Spleen (tissue), 11 donors: ENCODE data around the gene PGAM2. TPM values are rescaled to one million over a fixed set of nuclear protein-coding genes. Genes with fewer than 3 reads are reported as not detected.

Experiments used
- DNase-seq: peaks from one replicate; pipeline ENCODE4 v3.0.0-alpha.2; 2020
- H3K27ac ChIP-seq, 8 donors: fragments of 200-600 bp; sonication (generic) in 7 of 8; 1 replicate in 4 of 8; 2 replicates in 4 of 8; pipeline versions ENCODE4 v1.5.0 to v1.8.0; 2016 to 2021; ENCODE audit warnings: inconsistent platforms in 4 of 8, mild to moderate bottlenecking in 4 of 8, moderate library complexity in 1 of 8
- H3K27me3 ChIP-seq, 7 donors: fragments of 200-600 bp; sonication (generic) in 6 of 7; replicated peaks in 1 of 7; 1 replicate in 4 of 7; 2 replicates in 3 of 7; pipeline versions ENCODE4 v1.5.0 to v1.8.0; 2016 to 2021; ENCODE audit warnings: inconsistent platforms in 3 of 7, mild to moderate bottlenecking in 1 of 7
- H3K36me3 ChIP-seq, 6 donors: fragments of 200-600 bp; sonication (generic) in 5 of 6; 1 replicate in 4 of 6; 2 replicates in 2 of 6; pipeline versions ENCODE4 v1.5.0 to v1.8.0; 2016 to 2021; ENCODE audit warnings: inconsistent platforms in 2 of 6
- H3K4me1 ChIP-seq, 6 donors: fragments of 200-600 bp; sonication (generic) in 5 of 6; 1 replicate in 3 of 6; 2 replicates in 3 of 6; pipeline versions ENCODE4 v1.5.0 to v1.8.0; 2016 to 2021; ENCODE audit warnings: inconsistent platforms in 3 of 6
- H3K4me3 ChIP-seq, 8 donors: fragments of 200-600 bp; sonication (generic) in 7 of 8; 1 replicate in 4 of 8; 2 replicates in 4 of 8; pipeline versions ENCODE4 v1.5.0 to v1.8.0; 2016 to 2021; ENCODE audit warnings: inconsistent platforms in 4 of 8, mild to moderate bottlenecking in 4 of 8, moderate library complexity in 2 of 8
- H3K9me3 ChIP-seq, 8 donors: fragments of 200-600 bp; sonication (generic) in 7 of 8; 1 replicate in 4 of 8; 2 replicates in 4 of 8; pipeline versions ENCODE4 v1.5.0 to v1.8.0; 2016 to 2021; ENCODE audit warnings: inconsistent platforms in 4 of 8
- POLR2A ChIP-seq, 3 donors: fragments of 450-650 bp; IDR thresholded peaks; one replicate each; pipeline ENCODE4 v1.5.1; 2017; ENCODE audit warnings: antibody characterized with exemption in 3 of 3, mild to moderate bottlenecking in 1 of 3
- POLR2AphosphoS5 ChIP-seq, 3 donors: sonication (generic); formaldehyde crosslinking; IDR thresholded peaks; one replicate each; pipeline ENCODE4 v1.5.1; 2017; ENCODE audit warnings: antibody characterized with exemption in 3 of 3
- WGBS, 5 donors: extraction: QIAGEN DNeasy Blood & Tissue Kit in 3 of 5; methylation state at CpG; one replicate each; pipeline versions ENCODE4 v1.1.5 to v1.1.7; 2013 to 2018; 5-methylcytosine and 5-hydroxymethylcytosine counted together
- intact Hi-C: fragments of 100-400 bp; cut with DNase I; formaldehyde crosslinking; loops from one replicate; pipeline ENCODE4 v1.15.0; 2023; ENCODE audit warnings: low total_unique reads
- polyA plus RNA-seq, 3 donors: library from polyadenylated mRNA; stranded (reverse); fragments of 200-250 nt; gene quantifications; one replicate each; pipeline ENCODE4 v1.2.1, GENCODE V29; 2013
- total RNA-seq, 7 donors: library from RNA; depleted of rRNA in 3 of 7; stranded (reverse); fragments of >200 nt in 3 of 7; fragmentation: NEBNext Ultra II Directional in 4 of 7; extraction: Animal tissue kit (Norgen Biotek cat#: 25700) in 4 of 7; gene quantifications; one replicate each; pipeline versions ENCODE4 v1.1.0 to v1.2.1, GENCODE V29; 2016 to 2021
- TF ChIP-seq, protein P1 (sequence below), 11 experiments: fragments of 200-600 bp in 7 of 11; fragments of 450-650 bp in 4 of 11; sonication (generic) in 4 of 11; IDR thresholded peaks in 8 of 11; conservative IDR thresholded peaks in 3 of 11; 1 replicate in 7 of 11; 2 replicates in 4 of 11; pipeline versions ENCODE4 v1.4.0 to v1.8.0; 2016 to 2021; ENCODE audit warnings: antibody characterized with exemption in 11 of 11, inconsistent platforms in 4 of 11, mild to moderate bottlenecking in 1 of 11
- donor health status: healthy with polysubstance abuse.
- donor health status: DM: no; HTN: no; CAD: no; lungs with moderate emphysema.
- donor health status: DM: no; HTN: no; CAD: no.
- donor health status: Bipolar disorder and iron deficiency.
- donor health status: healthy.
- donor health status: DM: no; HTN: no; CAD: no.
- donor health status: DM: yes; HTN: yes; CAD: no.

The PGAM2 gene
- total and polyA plus RNA-seq, 10 donors, result 0.75 to 4.0 (median 1.6) TPM; not detected in 1

DNA sequence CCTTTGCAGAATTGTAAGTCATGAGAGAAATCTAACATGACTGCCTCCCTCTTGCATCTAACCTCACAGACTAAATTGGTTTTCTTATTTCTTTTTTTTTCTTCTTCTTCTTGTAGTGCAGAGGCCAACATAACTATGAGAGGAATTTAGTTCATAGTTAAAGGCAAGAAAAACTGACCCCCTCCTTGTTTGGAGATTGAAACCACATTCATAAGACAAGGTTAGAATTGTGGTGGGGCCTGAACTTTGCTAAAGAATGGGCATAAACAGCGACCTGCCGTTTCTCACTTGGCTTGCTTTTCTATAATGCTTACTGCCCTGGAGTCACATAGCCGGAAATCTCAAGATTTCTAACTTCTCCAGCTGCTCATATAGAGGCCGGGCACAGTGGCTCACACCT is 19.3 kb upstream of the PGAM2 start:
- DNase-seq, result no peak
- intact Hi-C loops, result loop anchor here (5.0 kb wide), 1 partner anchor 118 kb away; the partner anchor contains the start of gene YKT6
- no peaks in the 10 kb centered on the region for H3K9me3 ChIP-seq
- peaks cover 0 to 12% (median 10%) of the 10 kb centered on the region in 6 donors for H3K36me3 ChIP-seq
- WGBS, 5 donors, result 75 to 90% (median 81%) methylated on average over 4 of the region's 4 CpGs
- no peak overlapping the region for H3K4me3 ChIP-seq
- H3K4me1 ChIP-seq, result peaks cover 8 to 64% (median 45%) of the 10 kb centered on the region in 6 donors
- H3K27me3 ChIP-seq, result no peaks in the 10 kb centered on the region
- TF ChIP-seq, protein P1, sequence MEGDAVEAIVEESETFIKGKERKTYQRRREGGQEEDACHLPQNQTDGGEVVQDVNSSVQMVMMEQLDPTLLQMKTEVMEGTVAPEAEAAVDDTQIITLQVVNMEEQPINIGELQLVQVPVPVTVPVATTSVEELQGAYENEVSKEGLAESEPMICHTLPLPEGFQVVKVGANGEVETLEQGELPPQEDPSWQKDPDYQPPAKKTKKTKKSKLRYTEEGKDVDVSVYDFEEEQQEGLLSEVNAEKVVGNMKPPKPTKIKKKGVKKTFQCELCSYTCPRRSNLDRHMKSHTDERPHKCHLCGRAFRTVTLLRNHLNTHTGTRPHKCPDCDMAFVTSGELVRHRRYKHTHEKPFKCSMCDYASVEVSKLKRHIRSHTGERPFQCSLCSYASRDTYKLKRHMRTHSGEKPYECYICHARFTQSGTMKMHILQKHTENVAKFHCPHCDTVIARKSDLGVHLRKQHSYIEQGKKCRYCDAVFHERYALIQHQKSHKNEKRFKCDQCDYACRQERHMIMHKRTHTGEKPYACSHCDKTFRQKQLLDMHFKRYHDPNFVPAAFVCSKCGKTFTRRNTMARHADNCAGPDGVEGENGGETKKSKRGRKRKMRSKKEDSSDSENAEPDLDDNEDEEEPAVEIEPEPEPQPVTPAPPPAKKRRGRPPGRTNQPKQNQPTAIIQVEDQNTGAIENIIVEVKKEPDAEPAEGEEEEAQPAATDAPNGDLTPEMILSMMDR (IDR thresholded peaks at IDR 0.05 in 8 of 11, conservative IDR thresholded peaks at IDR 0.05 in 3 of 11), result no peak
- TF ChIP-seq POLR2AphosphoS5 (IDR thresholded peaks at IDR 0.05), result no peak
- TF ChIP-seq POLR2A (IDR thresholded peaks at IDR 0.05), result no peak
- H3K27ac ChIP-seq, result peak overlapping the region in 3 of 8 donors; percentile 34 to 99 (median 98)

DNA sequence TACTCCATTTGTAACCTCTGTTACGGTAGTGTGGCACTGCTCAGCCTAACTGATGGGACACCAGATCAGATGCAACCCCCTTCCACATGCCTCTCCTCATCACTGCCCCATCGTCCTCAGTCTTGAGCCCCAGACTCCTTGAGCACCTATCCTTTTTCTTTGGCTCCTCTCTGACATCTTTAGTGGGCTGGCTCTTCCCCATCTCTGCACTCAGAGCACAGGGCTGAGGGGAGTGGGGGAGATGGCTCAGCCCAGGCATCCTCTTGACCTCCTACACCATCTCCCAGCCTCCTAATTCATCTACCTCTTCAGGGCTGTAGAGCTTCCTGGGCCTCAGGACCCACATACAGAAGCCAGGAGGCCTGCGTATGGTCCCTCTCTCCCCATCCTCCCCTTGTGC is 18.4 kb upstream of the PGAM2 start:
- TF ChIP-seq POLR2AphosphoS5 (IDR thresholded peaks at IDR 0.05) (no peak), POLR2A (IDR thresholded peaks at IDR 0.05) (no peak)
- TF ChIP-seq, protein P1 (IDR thresholded peaks at IDR 0.05 in 8 of 11, conservative IDR thresholded peaks at IDR 0.05 in 3 of 11), result no peak
- peak; percentile 64 for DNase-seq
- H3K4me3 ChIP-seq, result no peak overlapping the region
- intact Hi-C loops, result no loop called here
- no peaks in the 10 kb centered on the region for H3K27me3 ChIP-seq
- WGBS, 5 donors, result 91 to 95% (median 94%) methylated on average over 3 of the region's 3 CpGs
- peaks cover 0 to 21% (median 19%) of the 10 kb centered on the region in 6 donors for H3K36me3 ChIP-seq
- H3K4me1 ChIP-seq, result peaks cover 8 to 69% (median 54%) of the 10 kb centered on the region in 6 donors
- H3K27ac ChIP-seq, result peak overlapping the region in 5 of 8 donors; percentile 20 to 99 (median 96)
- no peaks in the 10 kb centered on the region for H3K9me3 ChIP-seq

DNA sequence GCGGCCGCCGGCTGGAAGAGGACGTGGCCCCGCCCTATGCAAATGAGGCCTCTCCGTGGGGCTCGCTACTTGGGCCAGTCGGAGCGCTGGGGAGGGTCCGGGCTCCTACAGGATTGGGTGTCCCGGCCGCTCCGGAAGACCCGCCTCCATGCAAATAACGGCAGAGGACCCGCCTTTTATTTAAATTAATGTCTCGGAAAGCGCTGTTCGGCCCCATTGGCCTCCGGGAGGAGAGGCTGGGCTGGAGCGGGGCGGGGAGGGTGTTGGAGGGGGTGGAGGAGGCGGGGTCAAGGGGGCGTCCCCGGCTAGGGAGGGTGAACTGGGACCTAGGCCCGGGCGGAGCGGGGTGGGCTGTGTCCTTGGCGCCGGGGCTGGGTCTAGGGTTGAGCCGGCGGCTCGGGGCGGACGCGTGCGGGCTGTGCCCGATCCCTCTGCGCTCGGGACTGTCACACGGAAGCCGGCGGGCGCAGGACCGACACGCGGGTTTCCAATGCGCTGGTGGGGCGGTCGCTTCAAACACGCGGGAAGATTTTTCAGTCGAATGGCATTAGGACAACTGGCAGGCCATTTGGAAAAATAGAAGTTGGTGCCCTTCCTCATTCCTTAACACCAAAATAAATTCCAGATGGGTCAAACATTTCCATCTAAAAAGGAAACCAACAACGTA is 17.3 kb upstream of the PGAM2 start:
- intact Hi-C loops, result no loop called here
- Histone ChIP-seq H3K9me3 (no peaks in the 10 kb centered on the region), H3K4me1 (peaks cover 8 to 69% (median 47%) of the 10 kb centered on the region in 6 donors), H3K27me3 (no peaks in the 10 kb centered on the region), H3K36me3 (peaks cover 0 to 33% (median 30%) of the 10 kb centered on the region in 6 donors), H3K27ac (peak overlapping the region; percentile 90 to 99 (median 96)), H3K4me3 (peak overlapping the region; percentile 29 to 95 (median 70))
- TF ChIP-seq, protein P1 (IDR thresholded peaks at IDR 0.05 in 8 of 11, conservative IDR thresholded peaks at IDR 0.05 in 3 of 11), result peak in 4 of 11 experiments; percentile 2 to 65 (median 38)
- TF ChIP-seq POLR2A (IDR thresholded peaks at IDR 0.05) (no peak), POLR2AphosphoS5 (IDR thresholded peaks at IDR 0.05) (peak in 2 of 3 donors; percentile 39 to 67)
- DNase-seq, result peak; percentile 100
- 0 to 1% (median 0%) methylated on average over 42 to 54 of the region's 54 CpGs for WGBS, 5 donors

DNA sequence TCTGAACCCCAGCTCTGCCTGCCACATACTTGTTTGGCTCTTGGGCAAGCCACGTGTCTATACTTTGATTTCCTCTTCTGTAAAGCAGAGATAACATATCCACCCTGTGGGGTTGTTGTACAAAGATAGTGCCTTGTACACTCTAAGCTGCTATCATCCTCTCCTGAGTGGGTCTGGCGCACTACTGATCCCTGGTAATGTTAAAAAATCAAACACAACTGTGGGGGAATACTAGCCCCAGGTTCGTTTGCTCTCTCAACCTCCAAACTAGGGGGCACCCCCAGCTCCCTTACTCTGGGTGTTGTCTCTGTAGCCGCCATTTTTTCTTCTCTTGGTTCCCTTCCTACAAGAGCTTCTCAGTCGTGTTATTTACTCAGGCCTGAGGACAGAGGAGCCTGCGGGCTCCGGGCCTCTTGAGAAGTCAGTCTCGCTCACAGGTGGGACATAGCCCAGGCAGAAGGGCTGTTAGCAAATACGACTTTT is 15.9 kb upstream of the PGAM2 start:
- no peaks in the 10 kb centered on the region for H3K27me3 ChIP-seq
- peaks cover 8 to 73% (median 44%) of the 10 kb centered on the region in 6 donors for H3K4me1 ChIP-seq
- WGBS, 5 donors, result 35 to 59% (median 45%) methylated on average over 8 to 9 of the region's 9 CpGs
- H3K9me3 ChIP-seq, result no peaks in the 10 kb centered on the region
- H3K27ac ChIP-seq, result peak overlapping the region; percentile 90 to 99 (median 96)
- H3K4me3 ChIP-seq, result peak overlapping the region; percentile 8 to 95 (median 70)
- intact Hi-C loops, result no loop called here
- TF ChIP-seq POLR2A (IDR thresholded peaks at IDR 0.05) (no peak), POLR2AphosphoS5 (IDR thresholded peaks at IDR 0.05) (no peak)
- TF ChIP-seq, protein P1 (IDR thresholded peaks at IDR 0.05 in 8 of 11, conservative IDR thresholded peaks at IDR 0.05 in 3 of 11), result no peak
- peaks cover 0 to 46% (median 44%) of the 10 kb centered on the region in 6 donors for H3K36me3 ChIP-seq
- DNase-seq, result peak; percentile 77
